ENCODE results near the gene ESRP2.

GRCh38 chr16:68251832-68252231 is 15.9 kb upstream of the ESRP2 start:
- TF ChIP-seq CTCF (IDR thresholded peaks at IDR 0.05), result no peak
- TF ChIP-seq EP300 (IDR thresholded peaks at IDR 0.05), result no peak

Data from tibial nerve (tissue), 4 donors.